Mononuclear cell (primary cell): ENCODE measurements around the gene GPR137B. TPM values are rescaled to one million over a fixed set of nuclear protein-coding genes. Genes with fewer than 3 reads are reported as not detected.

Experiments used
- H3K27me3 ChIP-seq: 2 replicates; pipeline ENCODE4 v1.6.0; 2011; ENCODE audit warnings: low read length, control low read depth; ENCODE audit not compliant: insufficient read depth
- H3K4me1 ChIP-seq: 2 replicates; pipeline ENCODE4 v1.5.1; 2011; ENCODE audit warnings: mild to moderate bottlenecking, low read length, control low read depth; ENCODE audit not compliant: insufficient read depth
- H3K4me3 ChIP-seq: 2 replicates; pipeline ENCODE4 v1.5.1; 2011; ENCODE audit warnings: mild to moderate bottlenecking, low read length, moderate library complexity
- H3K9me3 ChIP-seq: 2 replicates; pipeline ENCODE4 v1.5.1; 2011; ENCODE audit warnings: low read depth, mild to moderate bottlenecking, control low read depth, low read length
- total RNA-seq: library from RNA; depleted of rRNA; stranded (reverse); fragments of >200 nt; gene quantifications from one replicate; pipeline ENCODE4 v1.2.3, GENCODE V29; 2012

GPR137B gene
- total RNA-seq, 1 donor = 16.1 TPM

- no peaks in the 10 kb centered on the region for H3K4me1 ChIP-seq
- peaks cover 36% of the 10 kb centered on the region for H3K9me3 ChIP-seq
- H3K4me3 ChIP-seq = no peak overlapping the region
- no peaks in the 10 kb centered on the region for H3K27me3 ChIP-seq
These were observed 114.9 kb downstream of the GPR137B start for GRCh38 chr1:236257216-236257615.

- H3K4me1 ChIP-seq = no peaks in the 10 kb centered on the region
- H3K9me3 ChIP-seq = peaks cover 37% of the 10 kb centered on the region
- no peak overlapping the region for H3K4me3 ChIP-seq
- H3K27me3 ChIP-seq = no peaks in the 10 kb centered on the region
These were observed 115.8 kb downstream of the GPR137B start for GRCh38 chr1:236258114-236258622.

Other genes starting within 250 kb of the GPR137B start
- 6.1 TPM for gene NID1, start 77.4 kb upstream of the GPR137B start, total RNA-seq
- gene ERO1B, start 139.4 kb downstream of the GPR137B start, total RNA-seq = 16.6 TPM